ENCODE measurements around the gene ZDHHC14. TPM values are rescaled to one million over a fixed set of nuclear protein-coding genes. Genes with fewer than 3 reads are reported as not detected.

Gene ZDHHC14
- total RNA-seq, 1 experiment from 2014 or later, result 3.2 TPM

DNA sequence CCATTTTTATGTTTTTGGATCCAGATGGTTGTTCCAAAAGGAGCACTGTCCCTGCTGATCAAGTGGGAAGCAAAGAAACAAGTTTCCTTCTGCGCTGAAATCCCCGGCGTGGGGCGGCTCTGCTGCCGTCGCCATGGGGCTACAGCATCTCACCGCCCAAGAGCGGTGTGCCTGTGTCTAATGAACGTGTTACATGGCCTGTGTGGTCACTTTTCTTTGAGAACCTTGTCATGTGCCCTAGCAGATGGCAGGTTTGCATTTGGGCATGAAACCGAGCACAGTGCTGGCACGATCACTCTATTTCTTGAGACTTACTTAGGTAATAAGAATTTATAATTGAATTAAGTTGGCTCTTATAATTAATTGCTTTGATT is 51.9 kb downstream of the ZDHHC14 start:
- intact Hi-C loops (cut with micrococcal nuclease; ENCODE audit: unreplicated experiment), result no loop called here
- Histone ChIP-seq H3K4me3 (ENCODE audit: low read depth, low read length, poor library complexity, severe bottlenecking) (no peak overlapping the region), H3K4me1 (ENCODE audit: insufficient read depth, low read length, poor library complexity, severe bottlenecking) (peaks cover 10% of the 10 kb centered on the region), H3K27ac (ENCODE audit: low read depth, low read length, poor library complexity, severe bottlenecking) (no peak overlapping the region), H3K27me3 (replicated peaks; ENCODE audit: insufficient read depth, low read depth, low read length, poor library complexity) (no peaks in the 10 kb centered on the region), H3K36me3 (ENCODE audit: insufficient read depth, low read length, poor library complexity, severe bottlenecking) (no peaks in the 10 kb centered on the region), H3K9me3 (ENCODE audit: low read depth, low read length, poor library complexity, severe bottlenecking) (no peaks in the 10 kb centered on the region)
- CTCF ChIA-PET, result no interaction called here
- no peak for DNase-seq (ENCODE audit: low spot score)
- no peak for TF ChIP-seq EZH2 (IDR thresholded peaks at IDR 0.05; ENCODE audit: borderline replicate concordance, low read depth, low read length, poor library complexity, severe bottlenecking)
- no TSS peak for BruUV-seq (replicated peaks)
- POLR2A ChIA-PET (ENCODE audit: low non-redundant PET), result no interaction called here

- no peak for DNase-seq (ENCODE audit: low spot score)
- Histone ChIP-seq H3K27me3 (replicated peaks; ENCODE audit: insufficient read depth, low read depth, low read length, poor library complexity) (no peaks in the 10 kb centered on the region), H3K36me3 (ENCODE audit: insufficient read depth, low read length, poor library complexity, severe bottlenecking) (no peaks in the 10 kb centered on the region), H3K9me3 (ENCODE audit: low read depth, low read length, poor library complexity, severe bottlenecking) (no peaks in the 10 kb centered on the region), H3K4me3 (ENCODE audit: low read depth, low read length, poor library complexity, severe bottlenecking) (no peak overlapping the region), H3K4me1 (ENCODE audit: insufficient read depth, low read length, poor library complexity, severe bottlenecking) (peaks cover 10% of the 10 kb centered on the region), H3K27ac (ENCODE audit: low read depth, low read length, poor library complexity, severe bottlenecking) (no peak overlapping the region)
- POLR2A ChIA-PET (ENCODE audit: low non-redundant PET), result interaction anchor here (0.6 kb wide), 1 partner anchor 27 kb away, joined by 11 read pairs; no protein-coding TSS in a partner anchor
- CTCF ChIA-PET, result no interaction called here
- no TSS peak for BruUV-seq (replicated peaks)
- intact Hi-C loops (cut with micrococcal nuclease; ENCODE audit: unreplicated experiment), result no loop called here
- TF ChIP-seq CTCF (conservative IDR thresholded peaks at IDR 0.05; ENCODE audit: low read depth, low read length) (no peak), EZH2 (IDR thresholded peaks at IDR 0.05; ENCODE audit: borderline replicate concordance, low read depth, low read length, poor library complexity, severe bottlenecking) (no peak)
These were observed 52.7 kb downstream of the ZDHHC14 start for GRCh38 chr6:157433678-157434081.

DNA sequence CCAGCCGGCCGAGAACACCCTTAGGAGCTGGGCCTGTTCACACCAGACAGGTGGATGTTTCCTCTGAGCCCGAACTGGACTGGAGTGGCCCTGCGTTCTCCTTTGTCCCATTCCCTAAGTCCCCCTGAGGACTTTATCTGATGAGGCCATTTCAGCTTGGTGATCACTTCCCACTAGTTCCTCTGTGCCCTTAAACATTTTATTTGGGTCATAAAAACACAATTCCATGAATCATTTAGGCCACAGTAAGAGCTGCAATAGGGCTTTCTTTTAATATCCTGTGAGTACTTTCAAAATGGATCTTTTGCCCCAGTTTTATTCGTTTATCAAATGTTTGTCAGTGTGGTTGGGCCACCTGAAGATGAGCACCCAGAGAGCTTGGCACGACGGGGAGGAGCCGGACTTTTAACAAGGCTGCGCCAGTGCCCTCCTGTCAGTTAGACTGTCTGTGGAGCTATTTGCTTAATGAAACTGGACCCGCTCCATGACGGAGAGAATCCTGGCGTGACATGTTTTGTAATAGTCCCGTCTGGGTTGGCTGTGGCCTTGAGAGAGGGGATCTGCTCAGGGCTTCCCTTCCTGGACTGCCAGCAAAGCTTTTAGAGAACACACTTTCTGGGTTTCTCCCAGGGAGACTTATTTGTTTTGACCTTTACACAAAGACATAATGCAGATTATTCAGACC is 53.5 kb downstream of the ZDHHC14 start:
- ChIA-PET CTCF (no interaction called here), POLR2A (ENCODE audit: low non-redundant PET) (no interaction called here)

More for the DNA sequence above, 53.5 kb downstream of the ZDHHC14 start:
- H3K36me3 ChIP-seq (ENCODE audit: insufficient read depth, low read length, poor library complexity, severe bottlenecking), result no peaks in the 10 kb centered on the region
- H3K4me1 ChIP-seq (ENCODE audit: insufficient read depth, low read length, poor library complexity, severe bottlenecking), result peaks cover 10% of the 10 kb centered on the region
- H3K4me3 ChIP-seq (ENCODE audit: low read depth, low read length, poor library complexity, severe bottlenecking), result no peak overlapping the region
- intact Hi-C loops (cut with micrococcal nuclease; ENCODE audit: unreplicated experiment), result no loop called here
- no peaks in the 10 kb centered on the region for H3K9me3 ChIP-seq (ENCODE audit: low read depth, low read length, poor library complexity, severe bottlenecking)
- no peaks in the 10 kb centered on the region for H3K27me3 ChIP-seq (replicated peaks; ENCODE audit: insufficient read depth, low read depth, low read length, poor library complexity)
- BruUV-seq (replicated peaks), result no TSS peak
- no peak overlapping the region for H3K27ac ChIP-seq (ENCODE audit: low read depth, low read length, poor library complexity, severe bottlenecking)
- TF ChIP-seq EZH2 (IDR thresholded peaks at IDR 0.05; ENCODE audit: borderline replicate concordance, low read depth, low read length, poor library complexity, severe bottlenecking), result no peak
- no peak for TF ChIP-seq CTCF (conservative IDR thresholded peaks at IDR 0.05; ENCODE audit: low read depth, low read length)
- DNase-seq (ENCODE audit: low spot score), result no peak

Data from A673 (cell line).